IMR-90 (cell line): ENCODE results near the gene TENM4.

Experiments
- BHLHE40 ChIP-seq: fragments of 150-350 bp; IDR thresholded peaks from 2 replicates; pipeline ENCODE4 v1.6.1; 2016; ENCODE audit warnings: mild to moderate bottlenecking, low read depth, low read length
- CEBPB ChIP-seq: IDR thresholded peaks from 2 replicates; pipeline ENCODE4 v1.6.1; 2012; ENCODE audit warnings: low read depth, low read length, improper control_type of control experiment
- CHD1 ChIP-seq: IDR thresholded peaks from 2 replicates; pipeline ENCODE4 v1.6.1; 2012; ENCODE audit warnings: low read depth, low read length, improper control_type of control experiment
- MAFK ChIP-seq: IDR thresholded peaks from 2 replicates; pipeline ENCODE4 v1.6.1; 2012; ENCODE audit warnings: low read depth, low read length, improper control_type of control experiment
- MXI1 ChIP-seq: IDR thresholded peaks from 2 replicates; pipeline ENCODE4 v1.6.1; 2012; ENCODE audit warnings: low read depth, mild to moderate bottlenecking, low read length, moderate library complexity, borderline replicate concordance
- POLR2A ChIP-seq: IDR thresholded peaks from 2 replicates; pipeline ENCODE4 v1.6.1; 2012; ENCODE audit warnings: mild to moderate bottlenecking, low read depth, low read length
- RAD21 ChIP-seq: IDR thresholded peaks from 2 replicates; pipeline ENCODE4 v1.6.1; 2012; ENCODE audit warnings: low read length, improper control_type of control experiment
- RFX5 ChIP-seq: IDR thresholded peaks from 2 replicates; pipeline ENCODE4 v1.8.0; 2012; ENCODE audit warnings: low read depth, mild to moderate bottlenecking, low read length, moderate library complexity
- SMC3 ChIP-seq: fragments of 150-350 bp; IDR thresholded peaks from 2 replicates; pipeline ENCODE4 v1.6.1; 2016; ENCODE audit warnings: low read depth, mild to moderate bottlenecking, antibody characterized with exemption, low read length, moderate library complexity
- TF ChIP-seq, protein P1 (sequence below): conservative IDR thresholded peaks from 2 replicates; pipeline ENCODE4 v1.5.1; 2012; ENCODE audit warnings: mild to moderate bottlenecking, low read depth, low read length, improper control_type of control experiment
- TF ChIP-seq, protein P2 (sequence below): fragments of 150-350 bp; IDR thresholded peaks from 2 replicates; pipeline ENCODE4 v1.6.1; 2016; ENCODE audit warnings: low read depth, mild to moderate bottlenecking, low read length, moderate library complexity, borderline replicate concordance
- TF ChIP-seq, protein P3 (sequence below): fragments of 150-350 bp; IDR thresholded peaks from 2 replicates; pipeline ENCODE4 v1.6.1; 2017; ENCODE audit warnings: mild to moderate bottlenecking, antibody characterized with exemption, low read length, low read depth

DNA sequence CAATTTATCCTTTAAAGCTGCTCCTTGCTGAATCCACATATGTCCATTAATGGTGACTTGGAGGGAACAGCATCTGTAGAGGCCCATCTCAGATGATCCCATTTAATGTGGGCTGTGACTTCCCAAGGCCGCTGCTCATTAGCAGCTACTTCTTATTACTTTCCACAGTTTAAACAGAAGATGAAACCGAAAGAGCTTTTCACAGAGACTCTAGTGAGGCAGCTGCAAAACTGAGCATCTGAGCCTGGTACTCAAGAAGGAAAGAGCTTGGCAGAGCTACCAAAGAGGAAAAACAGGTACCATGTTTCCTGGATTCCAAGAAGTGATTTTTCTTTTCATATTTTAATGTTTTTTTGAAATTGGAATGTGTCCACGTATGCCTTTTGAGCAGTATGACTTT is 755.7 kb downstream of the TENM4 start:
- TF ChIP-seq MXI1: no peak
- TF ChIP-seq, protein P1, sequence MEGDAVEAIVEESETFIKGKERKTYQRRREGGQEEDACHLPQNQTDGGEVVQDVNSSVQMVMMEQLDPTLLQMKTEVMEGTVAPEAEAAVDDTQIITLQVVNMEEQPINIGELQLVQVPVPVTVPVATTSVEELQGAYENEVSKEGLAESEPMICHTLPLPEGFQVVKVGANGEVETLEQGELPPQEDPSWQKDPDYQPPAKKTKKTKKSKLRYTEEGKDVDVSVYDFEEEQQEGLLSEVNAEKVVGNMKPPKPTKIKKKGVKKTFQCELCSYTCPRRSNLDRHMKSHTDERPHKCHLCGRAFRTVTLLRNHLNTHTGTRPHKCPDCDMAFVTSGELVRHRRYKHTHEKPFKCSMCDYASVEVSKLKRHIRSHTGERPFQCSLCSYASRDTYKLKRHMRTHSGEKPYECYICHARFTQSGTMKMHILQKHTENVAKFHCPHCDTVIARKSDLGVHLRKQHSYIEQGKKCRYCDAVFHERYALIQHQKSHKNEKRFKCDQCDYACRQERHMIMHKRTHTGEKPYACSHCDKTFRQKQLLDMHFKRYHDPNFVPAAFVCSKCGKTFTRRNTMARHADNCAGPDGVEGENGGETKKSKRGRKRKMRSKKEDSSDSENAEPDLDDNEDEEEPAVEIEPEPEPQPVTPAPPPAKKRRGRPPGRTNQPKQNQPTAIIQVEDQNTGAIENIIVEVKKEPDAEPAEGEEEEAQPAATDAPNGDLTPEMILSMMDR: no peak
- TF ChIP-seq, protein P2, sequence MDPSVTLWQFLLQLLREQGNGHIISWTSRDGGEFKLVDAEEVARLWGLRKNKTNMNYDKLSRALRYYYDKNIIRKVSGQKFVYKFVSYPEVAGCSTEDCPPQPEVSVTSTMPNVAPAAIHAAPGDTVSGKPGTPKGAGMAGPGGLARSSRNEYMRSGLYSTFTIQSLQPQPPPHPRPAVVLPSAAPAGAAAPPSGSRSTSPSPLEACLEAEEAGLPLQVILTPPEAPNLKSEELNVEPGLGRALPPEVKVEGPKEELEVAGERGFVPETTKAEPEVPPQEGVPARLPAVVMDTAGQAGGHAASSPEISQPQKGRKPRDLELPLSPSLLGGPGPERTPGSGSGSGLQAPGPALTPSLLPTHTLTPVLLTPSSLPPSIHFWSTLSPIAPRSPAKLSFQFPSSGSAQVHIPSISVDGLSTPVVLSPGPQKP: no peak
- TF ChIP-seq CHD1: no peak
- TF ChIP-seq POLR2A: no peak
- TF ChIP-seq RAD21: no peak
- TF ChIP-seq CEBPB: no peak
- no peak for TF ChIP-seq SMC3
- TF ChIP-seq, protein P3, sequence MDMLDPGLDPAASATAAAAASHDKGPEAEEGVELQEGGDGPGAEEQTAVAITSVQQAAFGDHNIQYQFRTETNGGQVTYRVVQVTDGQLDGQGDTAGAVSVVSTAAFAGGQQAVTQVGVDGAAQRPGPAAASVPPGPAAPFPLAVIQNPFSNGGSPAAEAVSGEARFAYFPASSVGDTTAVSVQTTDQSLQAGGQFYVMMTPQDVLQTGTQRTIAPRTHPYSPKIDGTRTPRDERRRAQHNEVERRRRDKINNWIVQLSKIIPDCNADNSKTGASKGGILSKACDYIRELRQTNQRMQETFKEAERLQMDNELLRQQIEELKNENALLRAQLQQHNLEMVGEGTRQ: no peak
- no peak for TF ChIP-seq RFX5
- no peak for TF ChIP-seq MAFK
- no peak for TF ChIP-seq BHLHE40
